ENCODE results near the gene FOLR3.
"Not testable (repeated sequence)": the region's sequence is repeated elsewhere in the genome, so short reads cannot be mapped to it uniquely, and the experiment has no call there.

The FOLR3 gene

DNA sequence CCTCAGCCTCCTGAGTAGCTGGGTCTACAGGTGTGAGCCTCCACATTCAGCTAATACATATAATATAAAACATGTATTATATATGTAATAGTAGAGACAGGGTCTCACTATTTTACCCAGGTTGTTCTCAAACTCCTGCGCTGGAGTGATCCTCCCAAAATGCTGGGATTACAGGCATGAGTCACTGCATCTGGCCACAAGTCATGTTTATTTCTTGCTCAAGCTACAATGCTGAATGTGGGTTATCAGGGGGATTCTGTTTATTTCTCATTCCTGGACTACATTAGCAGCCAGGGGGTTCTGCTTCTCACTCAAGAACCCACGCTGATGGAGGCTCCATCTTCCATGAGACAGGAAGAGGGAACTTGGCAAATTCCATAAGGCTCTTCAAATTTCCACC, 24.8 kb downstream of the FOLR3 start:
- TF ChIP-seq, protein P1, sequence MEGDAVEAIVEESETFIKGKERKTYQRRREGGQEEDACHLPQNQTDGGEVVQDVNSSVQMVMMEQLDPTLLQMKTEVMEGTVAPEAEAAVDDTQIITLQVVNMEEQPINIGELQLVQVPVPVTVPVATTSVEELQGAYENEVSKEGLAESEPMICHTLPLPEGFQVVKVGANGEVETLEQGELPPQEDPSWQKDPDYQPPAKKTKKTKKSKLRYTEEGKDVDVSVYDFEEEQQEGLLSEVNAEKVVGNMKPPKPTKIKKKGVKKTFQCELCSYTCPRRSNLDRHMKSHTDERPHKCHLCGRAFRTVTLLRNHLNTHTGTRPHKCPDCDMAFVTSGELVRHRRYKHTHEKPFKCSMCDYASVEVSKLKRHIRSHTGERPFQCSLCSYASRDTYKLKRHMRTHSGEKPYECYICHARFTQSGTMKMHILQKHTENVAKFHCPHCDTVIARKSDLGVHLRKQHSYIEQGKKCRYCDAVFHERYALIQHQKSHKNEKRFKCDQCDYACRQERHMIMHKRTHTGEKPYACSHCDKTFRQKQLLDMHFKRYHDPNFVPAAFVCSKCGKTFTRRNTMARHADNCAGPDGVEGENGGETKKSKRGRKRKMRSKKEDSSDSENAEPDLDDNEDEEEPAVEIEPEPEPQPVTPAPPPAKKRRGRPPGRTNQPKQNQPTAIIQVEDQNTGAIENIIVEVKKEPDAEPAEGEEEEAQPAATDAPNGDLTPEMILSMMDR (IDR thresholded peaks at IDR 0.05; ENCODE audit: borderline replicate concordance, control extremely low read depth, extremely low read depth, insufficient read depth, missing control alignments) = no peak
- no peak for DNase-seq (ENCODE audit: low spot score)
- in situ Hi-C loops (cut with MboI; ENCODE audit: low sequenced_read_pairs, unreplicated experiment) = no loop called here

DNA sequence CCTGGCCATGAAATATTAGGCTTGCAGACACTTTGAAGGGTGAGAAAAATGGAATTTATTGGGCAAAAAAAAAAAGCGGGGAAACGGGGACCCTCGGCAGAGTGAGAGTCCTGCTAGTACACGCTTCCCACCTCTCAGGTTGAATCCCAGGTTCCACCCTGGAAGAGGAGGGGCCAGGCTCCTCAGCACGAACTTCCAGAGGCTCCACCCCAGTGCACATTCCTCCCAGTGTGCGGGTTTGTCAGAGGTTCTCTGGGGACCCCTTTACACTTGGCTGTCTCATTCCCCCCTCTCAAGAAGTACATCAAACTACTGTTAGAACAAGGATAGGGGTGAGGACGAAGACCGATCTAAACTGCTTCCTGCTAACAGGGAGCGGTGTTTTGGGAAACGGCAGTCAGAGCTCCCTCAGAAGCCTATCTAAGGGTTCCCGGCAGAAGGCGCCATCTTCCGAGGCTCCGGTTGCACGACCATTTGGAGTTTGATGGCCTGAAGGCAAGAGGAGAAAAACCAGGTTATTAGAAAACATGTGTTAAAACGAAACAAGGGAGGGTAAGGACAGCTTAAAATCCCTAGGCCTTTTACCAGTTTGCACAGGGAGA, 27.5 kb downstream of the FOLR3 start:
- TF ChIP-seq, protein P1 (IDR thresholded peaks at IDR 0.05; ENCODE audit: borderline replicate concordance, control extremely low read depth, extremely low read depth, insufficient read depth, missing control alignments) = no peak
- DNase-seq (ENCODE audit: low spot score) = no peak
- in situ Hi-C loops (cut with MboI; ENCODE audit: low sequenced_read_pairs, unreplicated experiment) = no loop called here

DNA sequence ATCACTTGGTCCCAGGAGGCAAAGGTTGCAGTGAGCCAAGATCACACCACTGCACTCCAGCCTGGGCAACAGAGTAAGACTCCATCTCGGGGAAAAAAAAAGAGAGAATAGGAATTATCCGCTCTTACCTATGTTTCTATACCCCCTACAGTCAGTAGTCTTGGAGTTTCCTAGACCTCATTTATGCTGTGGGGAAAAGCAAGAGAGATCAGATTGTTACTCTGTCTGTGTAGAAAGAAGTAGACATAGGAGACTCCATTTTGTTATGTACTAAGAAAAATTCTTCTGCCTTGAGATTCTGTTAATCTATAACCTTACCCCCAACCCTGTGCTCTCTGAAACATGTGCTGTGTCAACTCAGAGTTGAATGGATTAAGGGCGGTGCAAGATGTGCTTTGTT, 28.7 kb downstream of the FOLR3 start:
- DNase-seq (ENCODE audit: low spot score); in situ Hi-C loops (cut with MboI; ENCODE audit: low sequenced_read_pairs, unreplicated experiment): not testable (repeated sequence)

DNA sequence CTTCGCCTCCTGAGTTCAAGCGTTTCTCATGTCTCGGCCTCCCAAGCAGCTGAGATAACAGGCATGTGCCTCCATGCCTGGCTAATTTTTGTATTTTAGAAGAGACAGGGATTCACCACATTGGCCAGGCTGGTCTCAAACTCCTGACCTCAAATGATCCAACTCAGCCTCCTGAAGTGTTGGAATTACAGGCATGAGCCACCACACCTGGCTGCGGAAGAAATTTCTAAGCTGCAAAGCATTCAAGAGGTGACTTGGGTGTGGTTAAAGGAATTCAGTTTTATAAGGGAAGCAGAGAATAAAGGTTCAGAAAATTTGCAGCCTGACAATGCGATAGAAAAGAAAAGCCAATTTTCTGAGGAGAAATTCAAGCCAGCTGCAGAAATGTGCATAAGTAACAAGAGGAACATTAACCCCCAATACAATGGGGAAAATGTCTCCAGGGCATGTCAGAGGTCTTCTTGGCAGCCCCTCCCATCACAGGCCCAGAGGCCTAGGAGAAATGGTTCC, 33.6 kb downstream of the FOLR3 start:
- not testable (repeated sequence) for DNase-seq (ENCODE audit: low spot score)

DNA sequence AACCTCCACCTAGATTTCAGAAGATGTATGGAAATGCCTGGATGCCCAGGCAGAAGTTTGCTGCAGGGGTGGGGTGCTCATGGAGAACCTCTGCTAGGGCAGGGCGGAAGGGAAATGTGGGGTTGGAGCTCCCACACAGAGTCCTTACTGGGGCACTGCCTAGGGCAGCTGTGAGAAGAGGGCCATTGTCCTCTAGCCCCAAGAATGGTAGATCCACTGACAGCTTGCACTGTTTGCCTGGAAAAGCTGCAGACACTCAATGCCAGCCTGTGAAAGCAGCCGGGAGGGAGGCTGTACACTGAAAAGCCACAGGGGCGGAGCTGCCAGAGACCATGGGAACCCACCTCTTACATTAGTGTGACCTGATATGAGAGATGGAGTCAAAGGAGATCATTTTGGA, 34.2 kb downstream of the FOLR3 start:
- DNase-seq (ENCODE audit: low spot score); in situ Hi-C loops (cut with MboI; ENCODE audit: low sequenced_read_pairs, unreplicated experiment): not testable (repeated sequence)

More for the DNA sequence above, 33.6 kb downstream of the FOLR3 start:
- in situ Hi-C loops (cut with MboI; ENCODE audit: low sequenced_read_pairs, unreplicated experiment) = not testable (repeated sequence)

DNA sequence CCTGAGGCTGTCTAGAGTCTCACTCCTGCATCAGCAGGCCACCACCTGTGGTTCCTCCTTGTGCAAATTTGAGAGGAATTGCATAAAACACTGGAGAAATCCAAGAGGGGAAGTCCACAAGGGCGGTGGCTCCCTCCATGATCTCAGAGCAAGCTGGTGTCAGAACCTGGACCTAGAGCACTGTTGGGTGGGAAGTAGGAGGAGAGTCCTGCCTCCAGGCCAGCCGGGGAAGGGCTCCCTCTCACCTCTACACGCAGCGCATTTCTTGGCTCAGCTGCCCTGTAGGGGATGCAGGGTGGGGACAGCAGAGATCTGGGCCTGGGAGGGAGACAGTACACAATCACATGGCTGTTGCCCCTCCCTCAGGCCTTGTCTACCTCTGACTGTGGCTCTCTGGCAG, 36.5 kb downstream of the FOLR3 start:
- DNase-seq (ENCODE audit: low spot score); in situ Hi-C loops (cut with MboI; ENCODE audit: low sequenced_read_pairs, unreplicated experiment): not testable (repeated sequence)

DNA sequence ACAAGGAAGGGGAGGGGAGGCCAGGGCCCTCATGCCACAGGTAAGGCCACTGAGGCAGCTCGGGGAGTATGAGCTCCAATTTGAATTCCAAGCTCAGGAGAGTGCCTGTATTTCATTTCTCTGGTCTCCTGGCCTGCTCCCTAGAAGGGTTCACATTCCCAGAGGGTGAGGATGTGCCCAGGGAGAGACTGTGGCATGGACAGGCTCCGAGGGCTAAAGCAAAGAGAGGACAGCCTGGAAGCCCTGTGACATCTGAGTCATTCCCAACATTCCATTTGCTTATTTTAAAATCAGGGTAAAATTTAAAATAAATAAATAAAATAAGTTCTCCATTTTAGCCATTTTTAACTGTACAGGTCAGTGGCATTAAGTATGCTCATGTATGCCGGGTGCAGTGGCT, 37.8 kb downstream of the FOLR3 start:
- in situ Hi-C loops (cut with MboI; ENCODE audit: low sequenced_read_pairs, unreplicated experiment) = no loop called here
- no peak for DNase-seq (ENCODE audit: low spot score)
- TF ChIP-seq, protein P1 (IDR thresholded peaks at IDR 0.05; ENCODE audit: borderline replicate concordance, control extremely low read depth, extremely low read depth, insufficient read depth, missing control alignments) = no peak

DNA sequence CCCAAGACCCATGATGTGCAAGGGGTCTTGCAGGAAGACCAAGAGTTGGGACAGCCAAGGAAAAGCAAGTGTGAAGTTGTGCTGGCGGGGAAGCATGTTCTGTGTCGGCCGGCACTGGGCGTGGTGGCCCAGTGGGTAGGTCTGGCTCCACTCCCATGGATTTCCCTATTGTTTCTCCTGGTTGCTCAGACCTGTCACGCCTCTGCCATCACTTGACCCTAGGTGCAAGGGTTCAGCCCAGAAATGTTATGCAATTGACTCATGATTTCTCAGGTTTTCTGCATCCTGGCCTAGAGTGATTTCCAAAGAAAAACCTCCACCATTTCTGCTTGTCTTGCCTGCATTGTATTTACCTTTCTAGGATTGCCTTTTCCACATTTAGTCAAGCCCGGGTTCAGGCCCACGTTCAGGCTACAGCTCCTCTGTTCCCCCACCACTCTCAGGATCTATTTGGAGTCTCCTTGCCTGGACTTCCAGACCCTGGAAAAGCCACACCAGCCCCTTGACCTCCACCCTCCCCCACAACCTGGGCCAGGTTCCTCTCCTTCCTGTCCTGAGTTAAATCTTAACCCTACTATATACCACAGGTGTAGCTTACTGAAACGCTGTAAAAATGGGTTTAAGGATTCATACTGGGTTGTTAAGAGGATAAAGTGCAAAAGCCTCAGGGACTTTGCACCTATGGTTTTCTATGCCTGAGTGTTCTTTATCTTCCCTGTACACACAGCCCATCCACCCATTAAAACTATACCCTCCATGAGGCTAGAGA, 39.0 kb downstream of the FOLR3 start:
- DNase-seq (ENCODE audit: low spot score) = no peak
- in situ Hi-C loops (cut with MboI; ENCODE audit: low sequenced_read_pairs, unreplicated experiment) = no loop called here
- TF ChIP-seq, protein P1 (IDR thresholded peaks at IDR 0.05; ENCODE audit: borderline replicate concordance, control extremely low read depth, extremely low read depth, insufficient read depth, missing control alignments) = no peak

DNA sequence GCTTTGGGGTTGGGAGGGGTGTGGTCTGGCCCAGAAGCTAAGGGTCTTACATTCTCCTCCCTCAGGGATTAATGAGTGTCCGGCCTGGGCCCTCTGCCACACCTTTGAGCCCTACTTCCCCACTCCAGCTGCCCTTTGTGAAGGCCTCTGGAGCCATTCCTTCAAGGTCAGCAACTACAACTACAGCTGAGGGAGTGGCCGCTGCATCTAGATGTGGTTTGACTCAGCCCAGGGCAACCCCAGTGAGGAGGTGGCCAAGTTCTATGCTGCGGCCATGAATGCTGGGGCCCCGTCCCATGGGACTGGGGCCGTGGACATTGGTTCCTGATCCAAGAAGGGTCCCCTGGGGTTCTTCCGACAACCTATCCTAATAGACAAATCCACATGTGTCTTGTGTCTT, 42.1 kb downstream of the FOLR3 start:
- TF ChIP-seq, protein P1 (IDR thresholded peaks at IDR 0.05; ENCODE audit: borderline replicate concordance, control extremely low read depth, extremely low read depth, insufficient read depth, missing control alignments) = no peak
- no peak for DNase-seq (ENCODE audit: low spot score)
- in situ Hi-C loops (cut with MboI; ENCODE audit: low sequenced_read_pairs, unreplicated experiment) = no loop called here
